Measurements from ENCODE around the gene ANKLE2. TPM values are rescaled to one million over a fixed set of nuclear protein-coding genes. Genes with fewer than 3 reads are reported as not detected.
A peak's percentile ranks its signal among the peaks of the same experiment; 100 is the strongest.
"Not testable (repeated sequence)": the region's sequence is repeated elsewhere in the genome, so short reads cannot be mapped to it uniquely, and the experiment has no call there.

Gene ANKLE2
- polyA plus RNA-seq, 1 donor, result 46.4 TPM

GRCh38 chr12:132776816-132777568, 15.4 kb upstream of the ANKLE2 start:
- DNase-seq, result peak; percentile 70

DNA sequence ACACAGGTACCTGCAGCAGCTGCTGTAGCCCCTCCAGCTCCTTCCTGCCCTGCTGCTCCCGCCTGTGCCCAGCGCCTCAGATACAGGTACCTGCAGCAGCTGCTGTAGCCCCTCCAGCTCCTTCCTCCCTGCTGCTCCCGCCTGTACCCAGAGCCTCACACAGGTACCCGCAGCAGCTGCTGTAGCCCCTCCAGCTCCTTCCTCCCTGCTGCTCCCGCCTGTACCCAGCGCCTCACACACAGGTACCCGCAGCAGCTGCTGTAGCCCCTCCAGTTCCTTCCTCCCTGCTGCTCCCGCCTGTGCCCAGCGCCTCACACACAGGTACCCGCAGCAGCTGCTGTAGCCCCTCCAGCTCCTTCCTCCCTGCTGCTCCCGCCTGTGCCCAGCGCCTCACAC, 14.6 kb upstream of the ANKLE2 start:
- not testable (repeated sequence) for DNase-seq

GRCh38 chr12:132775502-132776229, 14.0 kb upstream of the ANKLE2 start:
- no peak for DNase-seq

GRCh38 chr12:132774646-132775275, 13.1 kb upstream of the ANKLE2 start:
- DNase-seq, result no peak

DNA sequence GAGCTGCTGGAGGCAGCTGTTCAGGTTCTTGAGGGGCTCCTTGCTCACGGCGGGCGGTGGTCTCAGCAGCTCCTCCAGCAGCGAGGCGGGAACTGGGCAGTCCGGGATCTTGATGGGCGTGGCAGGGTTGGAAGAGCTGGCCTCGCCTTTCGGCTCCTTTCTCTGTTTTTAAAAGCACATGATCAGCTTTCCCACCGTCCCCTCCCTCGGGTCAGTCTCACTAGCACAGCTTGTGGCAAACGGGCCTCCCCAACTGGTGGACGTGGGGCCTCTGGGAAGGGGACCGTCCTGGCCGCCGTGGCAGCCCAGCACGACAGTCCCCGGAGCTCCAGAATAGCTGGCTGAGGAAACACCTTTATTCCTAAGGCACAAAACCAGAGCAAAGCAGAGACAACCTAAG, 12.5 kb upstream of the ANKLE2 start:
- no peak for DNase-seq

DNA sequence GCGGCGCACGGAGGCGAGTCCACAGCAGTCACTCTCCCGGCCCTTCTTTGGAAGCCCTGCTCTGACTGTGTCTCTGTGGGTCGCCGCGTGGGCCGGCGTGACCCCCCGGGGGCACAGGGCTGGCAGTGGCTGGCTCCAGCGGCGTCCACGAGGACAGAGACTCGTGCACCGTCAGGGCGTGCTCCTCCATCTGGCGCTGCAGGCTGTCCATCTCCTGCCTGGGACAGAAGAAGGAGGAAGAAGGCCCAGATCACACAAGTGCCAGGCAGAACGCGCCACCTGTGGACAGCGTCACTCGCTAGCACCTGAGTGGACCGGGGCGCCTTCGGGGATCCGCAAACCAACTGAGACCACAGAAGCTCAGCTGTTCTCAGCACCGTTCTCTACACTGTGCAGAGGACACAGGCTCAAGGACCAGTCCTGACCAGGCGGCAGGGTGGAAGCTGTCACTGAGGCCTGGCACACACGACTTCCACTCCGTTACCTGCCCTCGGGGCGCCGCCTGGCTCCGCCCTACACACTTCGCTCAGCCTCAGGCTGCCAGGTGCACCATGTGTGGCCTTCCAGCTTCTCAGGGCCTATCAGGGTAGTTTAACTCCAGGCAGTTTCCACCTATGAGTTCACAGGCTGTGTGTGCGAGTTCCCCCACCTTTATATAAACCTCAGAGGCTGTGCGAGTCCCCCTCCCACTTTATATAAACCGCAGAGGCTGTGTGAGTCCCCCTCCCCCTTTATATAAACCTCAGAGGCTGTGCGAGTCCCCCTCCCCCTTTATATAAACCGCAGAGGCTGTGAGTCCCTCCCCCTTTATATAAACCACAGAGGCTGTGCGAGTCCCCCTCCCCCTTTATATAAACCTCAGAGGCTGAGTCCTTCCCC, 11.7 kb upstream of the ANKLE2 start:
- no peak for DNase-seq

- no peak for DNase-seq
Measured at GRCh38 chr12:132772606-132773005, 11.0 kb upstream of the ANKLE2 start.

- no peak for DNase-seq
Measured at GRCh38 chr12:132771126-132771838, 9.7 kb upstream of the ANKLE2 start.

DNA sequence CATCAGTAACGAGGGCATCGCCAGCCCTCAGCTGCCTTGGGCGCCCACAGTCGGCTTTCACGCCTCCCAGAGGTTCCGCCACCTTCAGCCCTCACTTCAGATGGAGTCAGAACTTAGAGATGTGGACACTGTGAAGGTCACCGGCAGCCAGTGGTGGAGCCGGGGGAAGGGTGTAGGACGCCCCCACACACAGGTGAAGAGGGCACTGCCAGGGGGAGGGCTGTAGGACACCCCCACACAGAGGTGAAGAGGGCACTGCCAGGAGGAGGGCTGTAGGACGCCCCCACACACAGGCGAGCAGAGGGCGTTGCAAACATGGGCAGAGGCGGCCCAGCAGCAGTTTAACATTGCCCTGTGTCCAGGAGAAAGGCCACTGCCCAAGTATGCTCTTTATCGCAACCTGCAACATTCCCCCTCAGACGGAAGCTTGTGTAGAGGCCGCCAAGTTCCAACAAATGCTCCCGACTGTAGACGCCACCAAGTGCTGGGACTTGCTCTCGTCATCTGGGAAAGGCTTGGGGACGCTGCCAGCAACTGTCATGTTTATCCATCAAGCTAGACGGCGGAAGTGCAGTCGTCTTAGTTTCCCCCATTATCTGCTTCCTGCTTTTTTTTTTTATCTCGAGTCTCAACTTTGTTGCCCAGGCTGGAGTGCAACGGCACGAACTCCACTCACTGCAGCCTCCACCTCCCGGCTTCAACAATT, 4.9 kb upstream of the ANKLE2 start:
- peak; percentile 44 for DNase-seq

GRCh38 chr12:132765361-132765760, 3.7 kb upstream of the ANKLE2 start:
- no peak for DNase-seq

GRCh38 chr12:132764231-132764630, 2.6 kb upstream of the ANKLE2 start:
- no peak for DNase-seq

GRCh38 chr12:132761921-132762583, 420 bp upstream of the ANKLE2 start:
- peak; percentile 93 for DNase-seq

DNA sequence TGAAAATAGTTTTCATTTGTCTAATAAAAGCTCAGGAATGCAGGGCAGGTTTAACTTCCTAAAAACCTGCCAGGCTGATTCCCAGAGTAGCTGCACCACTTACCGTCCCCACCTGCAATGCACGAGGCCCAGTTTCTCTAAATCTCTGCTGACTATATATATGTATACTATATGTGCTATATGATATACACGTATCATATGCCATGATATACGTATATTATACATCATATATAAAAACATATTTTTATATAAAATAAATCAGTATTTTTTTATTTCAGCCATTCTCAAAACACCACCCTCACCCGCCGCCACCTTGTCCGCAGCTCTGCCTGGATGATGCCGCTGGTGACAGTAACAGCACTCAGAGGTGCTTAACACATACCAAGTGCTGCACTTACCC, 2.3 kb downstream of the ANKLE2 start:
- no peak for DNase-seq

- not testable (repeated sequence) for DNase-seq
Measured at GRCh38 chr12:132758825-132759224, 2.8 kb downstream of the ANKLE2 start.

DNA sequence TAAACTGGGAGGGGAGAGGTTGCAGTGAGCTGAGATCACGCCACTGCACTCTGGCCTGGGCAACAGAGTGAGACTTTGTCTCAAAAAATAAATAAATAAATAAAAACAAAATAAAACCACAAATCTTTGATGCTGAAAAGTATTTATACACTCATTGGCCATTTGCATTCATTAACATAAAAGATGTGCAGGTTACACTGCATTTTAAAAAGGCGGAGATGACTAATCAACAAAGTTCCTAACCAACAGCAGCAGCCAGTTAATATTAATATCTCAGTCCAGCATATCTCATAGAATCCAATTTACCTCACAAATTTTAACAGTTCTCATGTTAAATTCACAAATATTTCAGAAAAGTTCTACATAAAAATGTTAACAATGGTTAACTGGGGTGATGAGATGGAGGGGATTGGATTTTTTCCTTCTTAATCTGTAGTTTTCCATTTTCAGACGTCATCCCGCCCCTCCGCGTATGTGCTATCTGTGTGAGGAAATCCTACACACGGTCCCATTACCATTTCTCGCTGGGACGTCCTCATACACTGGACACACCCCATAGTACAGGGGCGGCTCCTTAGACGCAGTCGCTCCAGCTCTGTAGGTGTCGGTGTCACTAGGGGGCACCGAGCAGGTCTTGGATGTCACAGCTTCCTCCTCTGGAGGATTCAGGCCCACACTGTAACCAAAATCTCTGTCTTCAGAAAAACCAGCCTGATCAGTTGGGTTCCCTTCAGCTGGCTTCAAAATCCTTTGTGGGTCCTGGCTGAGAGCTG, 7.3 kb downstream of the ANKLE2 start:
- no peak for DNase-seq

DNA sequence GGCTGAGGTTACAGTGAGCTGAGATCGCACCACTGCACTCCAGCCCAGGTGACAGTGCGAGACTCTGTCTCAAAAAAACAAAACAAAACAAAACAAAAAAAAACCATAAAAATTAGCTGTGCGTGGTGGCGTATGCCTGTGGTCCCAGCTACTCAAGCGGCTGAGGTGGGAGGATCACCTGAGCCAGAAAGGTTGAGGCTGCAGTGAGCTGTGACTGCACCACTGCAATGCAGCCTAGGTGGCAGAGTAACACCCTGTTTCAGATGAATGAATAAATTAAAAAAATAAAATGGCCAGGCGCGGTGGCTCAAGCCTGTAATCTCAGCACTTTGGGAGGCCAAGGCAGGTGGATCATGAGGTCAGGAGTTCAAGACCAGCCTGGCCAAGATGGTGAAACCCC, 8.0 kb downstream of the ANKLE2 start:
- not testable (repeated sequence) for DNase-seq

DNA sequence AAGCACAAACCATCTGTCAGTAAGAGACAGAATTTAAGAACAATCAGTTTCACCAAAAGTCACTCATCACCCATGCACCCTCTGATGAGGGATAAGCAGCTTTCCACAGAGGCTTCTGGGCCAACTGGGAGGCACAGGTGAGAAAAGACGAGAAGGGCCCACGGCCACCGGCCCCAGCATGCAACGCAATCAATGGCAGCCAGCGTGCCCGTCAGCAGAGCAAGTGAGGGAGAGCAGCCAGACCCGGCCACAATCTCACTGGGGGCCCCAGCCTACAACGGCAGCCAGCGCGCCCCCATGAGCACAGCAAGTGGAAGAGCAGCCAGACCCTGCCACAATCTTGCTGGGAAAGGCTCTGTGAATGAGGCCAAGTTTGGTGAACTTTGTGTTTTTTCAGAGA, 13.3 kb downstream of the ANKLE2 start:
- DNase-seq, result no peak

DNA sequence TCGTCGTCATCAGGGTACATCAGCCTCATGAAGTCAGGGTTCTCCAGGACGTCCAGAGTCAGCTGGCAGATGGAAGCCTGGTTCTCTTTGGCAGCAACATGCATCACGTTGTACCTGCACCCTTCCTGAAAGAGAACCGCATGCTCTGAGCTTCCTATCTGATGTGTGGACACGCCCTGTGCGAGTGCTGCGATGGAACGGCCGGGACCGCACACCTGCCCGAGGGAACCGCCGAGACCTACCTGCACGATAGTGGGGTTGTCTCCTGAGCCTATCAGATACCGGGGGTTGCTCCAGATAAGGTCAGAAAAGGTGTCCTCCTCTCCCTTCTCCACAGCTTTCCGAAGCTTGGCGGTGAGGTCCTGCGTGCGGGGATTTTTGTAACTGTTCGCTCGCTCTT, 13.7 kb downstream of the ANKLE2 start:
- no peak for DNase-seq

DNA sequence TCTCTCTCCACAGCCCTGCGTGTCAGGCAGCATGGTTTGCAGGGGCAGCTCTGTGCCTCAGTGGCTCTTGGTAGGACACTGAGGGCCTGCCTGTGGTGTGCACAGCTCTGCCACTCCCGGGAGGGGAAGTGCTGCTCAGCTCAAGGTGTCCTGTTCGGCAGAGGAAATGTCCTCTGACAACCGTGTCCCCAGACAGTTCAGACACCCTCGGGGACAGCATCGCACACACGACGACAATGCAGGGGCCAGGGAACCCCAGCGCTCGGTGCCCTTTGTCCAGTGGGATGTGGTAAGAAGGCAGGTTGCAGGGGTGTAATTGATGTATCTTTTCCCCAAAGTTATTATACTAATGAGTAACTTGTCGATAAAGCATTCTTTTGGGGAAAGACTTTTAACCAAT, 14.2 kb downstream of the ANKLE2 start:
- DNase-seq, result no peak

- no peak for DNase-seq
Measured at GRCh38 chr12:132746613-132747012, 15.0 kb downstream of the ANKLE2 start.

Measured in hindlimb muscle (tissue), 1 donor.